CD14-positive monocyte (primary cell): ENCODE measurements around the gene ZIC2. TPM values are rescaled to one million over a fixed set of nuclear protein-coding genes. Genes with fewer than 3 reads are reported as not detected.

Experiments used
- DNase-seq, 3 donors: peaks; one replicate each; pipeline ENCODE4 v3.0.0-alpha.2; 2011 to 2022
- H2AFZ ChIP-seq: 2 replicates; pipeline ENCODE4 v1.6.0; 2012; ENCODE audit warnings: mild to moderate bottlenecking, low read depth, low read length, inconsistent platforms; ENCODE audit not compliant: insufficient read depth, poor library complexity, severe bottlenecking
- H3K27ac ChIP-seq, 2 donors: 1 replicate in 1 of 2; 2 replicates in 1 of 2; pipeline ENCODE4 v1.5.1; 2012 to 2013; ENCODE audit warnings: low read length in 2 of 2, control low read depth in 1 of 2, inconsistent platforms in 1 of 2, low read depth in 1 of 2, mild to moderate bottlenecking in 1 of 2
- H3K27me3 ChIP-seq, 2 donors: one replicate each; pipeline versions ENCODE4 v1.6.0 to v1.6.1; 2011 to 2013; ENCODE audit warnings: low read length in 2 of 2; ENCODE audit not compliant: control insufficient read depth in 2 of 2, insufficient read depth in 2 of 2
- H3K36me3 ChIP-seq, 2 donors: replicated peaks in 1 of 2; 1 replicate in 1 of 2; 2 replicates in 1 of 2; pipeline versions ENCODE4 v1.5.1 to v1.6.1; 2012 to 2013; ENCODE audit warnings: low read length in 2 of 2, control low read depth in 1 of 2, inconsistent platforms in 1 of 2, mild to moderate bottlenecking in 1 of 2; ENCODE audit not compliant: insufficient read depth in 2 of 2, control insufficient read depth in 1 of 2
- H3K4me1 ChIP-seq, 2 donors: 1 replicate in 1 of 2; 2 replicates in 1 of 2; pipeline versions ENCODE4 v1.5.1 to v1.6.1; 2012 to 2013; ENCODE audit warnings: low read length in 2 of 2, control low read depth in 1 of 2, inconsistent platforms in 1 of 2, mild to moderate bottlenecking in 1 of 2, moderate library complexity in 1 of 2; ENCODE audit not compliant: insufficient read depth in 2 of 2, control insufficient read depth in 1 of 2
- H3K4me2 ChIP-seq: replicated peaks from 2 replicates; pipeline ENCODE3; 2012; ENCODE audit warnings: low read length, moderate library complexity, mild to moderate bottlenecking; ENCODE audit not compliant: poor library complexity, severe bottlenecking; ENCODE audit errors: extremely low read depth
- H3K4me3 ChIP-seq, 3 experiments: fragments of 200-600 bp in 1 of 3; sonication (generic) in 1 of 3; replicated peaks in 1 of 3; 1 replicate in 2 of 3; 2 replicates in 1 of 3; pipeline ENCODE4 v1.5.1; 2011 to 2013; ENCODE audit warnings: low read length in 3 of 3, mild to moderate bottlenecking in 3 of 3, control low read depth in 2 of 3, low read depth in 2 of 3, inconsistent platforms in 1 of 3, moderate library complexity in 1 of 3
- H3K79me2 ChIP-seq: 2 replicates; pipeline ENCODE4 v1.6.0; 2012; ENCODE audit warnings: mild to moderate bottlenecking, control low read depth, inconsistent platforms, low read length, moderate library complexity; ENCODE audit not compliant: insufficient read depth
- H3K9ac ChIP-seq: 2 replicates; pipeline ENCODE4 v1.6.0; 2017; ENCODE audit warnings: low read length, mild to moderate bottlenecking; ENCODE audit not compliant: insufficient read depth, poor library complexity, severe bottlenecking
- H3K9me3 ChIP-seq, 2 donors: replicated peaks in 1 of 2; 1 replicate in 1 of 2; 2 replicates in 1 of 2; pipeline versions ENCODE4 v1.5.1 to v1.6.1; 2012 to 2013; ENCODE audit warnings: low read length in 2 of 2, control low read depth in 1 of 2; ENCODE audit not compliant: control insufficient read depth in 1 of 2, insufficient read depth in 1 of 2
- H4K20me1 ChIP-seq: 2 replicates; pipeline ENCODE4 v1.6.0; 2012; ENCODE audit warnings: mild to moderate bottlenecking, low read length, control low read depth, moderate library complexity; ENCODE audit not compliant: insufficient read depth
- H3K27ac Mint-ChIP-seq, 7 donors: one replicate each; pipeline ENCODE4 v1.8.0; 2020; ENCODE audit warnings: mild to moderate bottlenecking in 7 of 7, mixed read lengths in 7 of 7, moderate library complexity in 6 of 7, inconsistent platforms in 2 of 7
- H3K27me3 Mint-ChIP-seq, 3 donors: one replicate each; pipeline ENCODE4 v1.8.0; 2021 to 2022; ENCODE audit warnings: low read depth in 3 of 3, mild to moderate bottlenecking in 3 of 3, mixed read lengths in 3 of 3, moderate library complexity in 3 of 3, inconsistent platforms in 1 of 3
- H3K36me3 Mint-ChIP-seq, 2 donors: one replicate each; pipeline ENCODE4 v1.8.0; 2020; ENCODE audit warnings: mixed read lengths in 2 of 2, inconsistent platforms in 1 of 2, mild to moderate bottlenecking in 1 of 2
- H3K4me1 Mint-ChIP-seq: one replicate; pipeline ENCODE4 v1.8.0; 2020; ENCODE audit warnings: mild to moderate bottlenecking, mixed read lengths
- H3K4me3 Mint-ChIP-seq, 2 donors: one replicate each; pipeline ENCODE4 v1.8.0; 2020; ENCODE audit warnings: mild to moderate bottlenecking in 2 of 2, mixed read lengths in 2 of 2, moderate library complexity in 1 of 2
- H3K9me3 Mint-ChIP-seq, 7 donors: one replicate each; pipeline ENCODE4 v1.8.0; 2020 to 2022; ENCODE audit warnings: mixed read lengths in 7 of 7, mild to moderate bottlenecking in 6 of 7, moderate library complexity in 6 of 7, inconsistent platforms in 2 of 7
- CTCF ChIP-seq: fragments of 200-600 bp; IDR thresholded peaks from one replicate; pipeline ENCODE4 v1.8.0; 2022; ENCODE audit warnings: antibody characterized with exemption, mild to moderate bottlenecking
- WGBS: methylation state at CpG from one replicate; pipeline ENCODE4 v1.1.5; 2013; ENCODE audit warnings: missing lambda C conversion rate; ENCODE audit not compliant: insufficient coverage; 5-methylcytosine and 5-hydroxymethylcytosine counted together
- intact Hi-C, 2 donors: fragments of 100-400 bp; cut with micrococcal nuclease; formaldehyde crosslinking; loops; one replicate each; pipeline versions ENCODE4 v1.15.0 to v1.15.1; 2023
- polyA plus RNA-seq, 3 donors: library from polyadenylated mRNA; depleted of rRNA in 1 of 3; unstranded in 2 of 3; stranded (reverse) in 1 of 3; fragments of 300-500 nt in 2 of 3; fragments of >200 nt in 1 of 3; fragmentation: Illumina TruSeq in 2 of 3; gene quantifications; 1 replicate in 2 of 3; 2 replicates in 1 of 3; pipeline ENCODE4 v1.2.3, GENCODE V29; 2012 to 2021

ZIC2 gene
- polyA plus RNA-seq, 3 donors, result not detected

- peak overlapping the region in 1 of 2 donors; percentile 90 for H3K4me3 Mint-ChIP-seq
- DNase-seq, result no peak
- Histone ChIP-seq H3K4me3 (peak overlapping the region in 1 of 3 experiments; percentile 11), H3K9me3 (peaks cover 0 to 37% of the 10 kb centered on the region in 2 donors), H3K4me2 (no peak overlapping the region), H3K27me3 (peaks cover 89 to 100% of the 10 kb centered on the region in 2 donors), H3K79me2 (no peaks in the 10 kb centered on the region), H3K4me1 (peaks cover 5 to 7% of the 10 kb centered on the region in 2 donors), H2AFZ (no peak overlapping the region), H3K9ac (no peak overlapping the region), H4K20me1 (no peaks in the 10 kb centered on the region), H3K36me3 (no peaks in the 10 kb centered on the region), H3K27ac (no peak overlapping the region)
- peaks cover 18% of the 10 kb centered on the region for H3K4me1 Mint-ChIP-seq
- H3K27me3 Mint-ChIP-seq, result peaks cover 88 to 93% (median 89%) of the 10 kb centered on the region in 3 donors
- H3K36me3 Mint-ChIP-seq, result peaks cover 0 to 6% of the 10 kb centered on the region in 2 donors
- WGBS, result 3% methylated on average over 35 of the region's 49 CpGs
- H3K9me3 Mint-ChIP-seq, result peaks cover 0 to 24% (median 6%) of the 10 kb centered on the region in 7 donors
- peak overlapping the region in 1 of 7 donors; percentile 84 for H3K27ac Mint-ChIP-seq
- intact Hi-C loops, result no loop called here
- TF ChIP-seq CTCF, result no peak
Measured at GRCh38 chr13:99959540-99960230, 21.9 kb upstream of the ZIC2 start.

DNA sequence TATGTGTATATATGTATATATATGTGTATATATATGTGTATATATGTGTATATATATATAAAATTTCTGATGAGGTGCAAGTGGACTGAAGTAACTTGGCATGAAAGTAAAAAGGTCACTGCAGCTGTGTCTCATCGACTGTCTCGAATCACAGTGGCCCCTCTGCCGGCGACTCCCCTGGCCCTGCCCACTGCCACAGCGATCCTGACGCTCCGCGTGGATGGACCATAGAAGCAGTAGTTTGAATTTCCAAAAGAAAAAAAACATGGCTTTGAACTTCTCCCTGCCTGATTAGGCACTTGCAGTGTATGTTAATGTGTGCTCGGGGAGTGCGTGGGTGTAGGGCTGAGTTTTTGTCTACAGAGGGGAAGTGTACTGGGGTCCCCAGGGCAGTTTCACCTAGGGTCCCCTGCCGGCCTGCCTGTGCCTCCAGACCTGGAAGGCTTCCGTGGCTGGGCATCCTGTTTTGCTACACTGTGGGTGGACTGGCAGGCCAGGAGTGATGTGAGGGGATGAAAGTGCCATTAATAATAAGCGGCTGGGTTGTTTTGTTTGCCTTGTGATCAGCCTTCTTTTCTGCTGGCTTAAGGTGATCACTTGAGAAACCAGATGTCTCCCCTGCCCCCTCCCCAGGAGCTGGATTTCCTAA lies 20.8 kb upstream of the ZIC2 start:
- peaks cover 83 to 88% (median 86%) of the 10 kb centered on the region in 3 donors for H3K27me3 Mint-ChIP-seq
- no peaks in the 10 kb centered on the region for H4K20me1 ChIP-seq
- peak overlapping the region in 1 of 7 donors; percentile 38 for H3K27ac Mint-ChIP-seq
- H3K9me3 ChIP-seq, result peaks cover 0 to 43% of the 10 kb centered on the region in 2 donors
- peaks cover 86 to 100% of the 10 kb centered on the region in 2 donors for H3K27me3 ChIP-seq
- no peak for DNase-seq
- H3K36me3 ChIP-seq, result no peaks in the 10 kb centered on the region
- H3K4me3 ChIP-seq, result no peak overlapping the region
- no peak for TF ChIP-seq CTCF
- H3K9me3 Mint-ChIP-seq, result peaks cover 0 to 17% (median 4%) of the 10 kb centered on the region in 7 donors
- 7% methylated on average over 10 of the region's 13 CpGs for WGBS
- no peak overlapping the region for H2AFZ ChIP-seq
- peaks cover 5 to 7% of the 10 kb centered on the region in 2 donors for H3K4me1 ChIP-seq
- no peaks in the 10 kb centered on the region for H3K79me2 ChIP-seq
- H3K4me2 ChIP-seq, result no peak overlapping the region
- H3K27ac ChIP-seq, result no peak overlapping the region
- H3K4me3 Mint-ChIP-seq, result peak overlapping the region in 1 of 2 donors; percentile 71
- peaks cover 17% of the 10 kb centered on the region for H3K4me1 Mint-ChIP-seq
- H3K36me3 Mint-ChIP-seq, result peaks cover 0 to 4% of the 10 kb centered on the region in 2 donors
- intact Hi-C loops, result no loop called here
- H3K9ac ChIP-seq, result no peak overlapping the region
